Measurements from ENCODE around the gene CDT1. TPM values are rescaled to one million over a fixed set of nuclear protein-coding genes. Genes with fewer than 3 reads are reported as not detected.

The CDT1 gene
- total RNA-seq, 1 experiment from 2014 or later: 74.1 TPM

DNA sequence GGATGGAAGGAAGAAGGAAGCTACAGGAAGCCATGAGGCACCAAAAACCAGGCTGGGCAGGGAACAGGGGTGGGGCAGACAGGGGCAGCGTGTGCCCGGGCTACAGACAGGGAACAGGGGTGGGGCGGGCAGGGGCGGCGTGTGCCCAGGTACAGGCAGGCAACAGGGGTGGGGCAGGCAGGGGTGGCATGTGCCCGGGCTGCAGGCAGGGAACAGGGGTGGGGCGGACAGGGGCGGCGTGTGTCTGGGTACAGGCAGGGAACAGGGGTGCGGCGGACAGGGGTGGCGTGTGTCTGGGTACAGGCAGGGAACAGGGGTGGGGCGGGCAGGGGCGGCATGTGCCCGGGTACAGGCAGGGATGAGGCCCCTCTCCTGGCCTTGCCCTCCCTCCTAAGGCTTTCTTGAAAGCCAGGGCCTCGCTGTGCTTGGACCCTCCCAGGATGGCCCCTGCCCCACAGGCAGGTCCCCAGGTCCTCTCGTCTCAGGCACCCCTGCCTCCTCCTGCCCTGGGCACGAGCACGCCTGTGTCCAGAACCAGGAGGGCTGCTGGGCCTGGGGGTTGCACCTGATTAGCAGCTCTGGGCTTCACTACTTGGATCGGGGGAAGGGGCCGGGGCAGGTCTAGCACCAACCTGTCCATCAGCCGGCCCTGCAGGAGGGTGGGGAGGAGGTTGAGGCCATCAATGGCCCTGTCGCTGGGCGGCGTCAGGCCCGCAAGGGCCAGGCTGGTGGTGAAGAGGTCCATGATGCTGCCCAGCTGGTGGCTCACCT lies 22.7 kb downstream of the CDT1 start:
- Histone ChIP-seq H3K4me1 (ENCODE audit: insufficient read depth, low read length) (no peaks in the 10 kb centered on the region), H3K23ac (ENCODE audit: insufficient read length, low read depth, low read length) (no peak overlapping the region), H3K9ac (ENCODE audit: extremely low read depth, insufficient read length, low read length) (no peak overlapping the region), H4K8ac (replicated peaks; ENCODE audit: insufficient read length, low read depth, low read length) (no peak overlapping the region), H3K79me2 (ENCODE audit: insufficient read depth, low read length) (no peaks in the 10 kb centered on the region), H3K27me3 (ENCODE audit: insufficient read depth, low read length) (no peaks in the 10 kb centered on the region), H2BK12ac (ENCODE audit: insufficient read length, low read depth, low read length) (no peak overlapping the region), H4K20me1 (ENCODE audit: control insufficient read depth, insufficient read depth, insufficient read length) (no peaks in the 10 kb centered on the region), H2AFZ (ENCODE audit: low read length) (no peak overlapping the region), H3K4me2 (ENCODE audit: insufficient read depth, insufficient read length, low read length) (no peak overlapping the region), H3K79me1 (ENCODE audit: insufficient read depth, low read depth, low read length, poor library complexity, severe bottlenecking) (no peaks in the 10 kb centered on the region), H2BK20ac (ENCODE audit: low read depth, low read length, poor library complexity, severe bottlenecking) (no peak overlapping the region), H3K18ac (ENCODE audit: insufficient read length, low read depth, low read length) (no peak overlapping the region), H2BK15ac (ENCODE audit: low read depth, low read length) (no peak overlapping the region), H3K4ac (ENCODE audit: low read depth, low read length) (no peak overlapping the region), H3K14ac (ENCODE audit: insufficient read depth, low read length) (no peak overlapping the region), H4K91ac (ENCODE audit: insufficient read length, low read depth, low read length) (no peak overlapping the region), H3K23me2 (ENCODE audit: insufficient read length, low read depth, low read length, poor library complexity, severe bottlenecking) (no peaks in the 10 kb centered on the region), H2AK5ac (ENCODE audit: insufficient read length, low read length) (no peak overlapping the region), H2BK5ac (ENCODE audit: insufficient read length, low read length) (no peak overlapping the region), H3K27ac (ENCODE audit: insufficient read length, low read depth, low read length) (no peak overlapping the region), H3K56ac (ENCODE audit: insufficient read length, low read depth, low read length) (no peak overlapping the region), H4K5ac (ENCODE audit: insufficient read length, low read depth, low read length) (no peak overlapping the region), H3T11ph (ENCODE audit: low read length) (no peak overlapping the region), H2BK120ac (ENCODE audit: low read depth, low read length, poor library complexity, severe bottlenecking) (no peak overlapping the region), H3K9me3 (ENCODE audit: control insufficient read depth, low read depth, low read length) (no peaks in the 10 kb centered on the region)
- TF ChIP-seq, protein P1, sequence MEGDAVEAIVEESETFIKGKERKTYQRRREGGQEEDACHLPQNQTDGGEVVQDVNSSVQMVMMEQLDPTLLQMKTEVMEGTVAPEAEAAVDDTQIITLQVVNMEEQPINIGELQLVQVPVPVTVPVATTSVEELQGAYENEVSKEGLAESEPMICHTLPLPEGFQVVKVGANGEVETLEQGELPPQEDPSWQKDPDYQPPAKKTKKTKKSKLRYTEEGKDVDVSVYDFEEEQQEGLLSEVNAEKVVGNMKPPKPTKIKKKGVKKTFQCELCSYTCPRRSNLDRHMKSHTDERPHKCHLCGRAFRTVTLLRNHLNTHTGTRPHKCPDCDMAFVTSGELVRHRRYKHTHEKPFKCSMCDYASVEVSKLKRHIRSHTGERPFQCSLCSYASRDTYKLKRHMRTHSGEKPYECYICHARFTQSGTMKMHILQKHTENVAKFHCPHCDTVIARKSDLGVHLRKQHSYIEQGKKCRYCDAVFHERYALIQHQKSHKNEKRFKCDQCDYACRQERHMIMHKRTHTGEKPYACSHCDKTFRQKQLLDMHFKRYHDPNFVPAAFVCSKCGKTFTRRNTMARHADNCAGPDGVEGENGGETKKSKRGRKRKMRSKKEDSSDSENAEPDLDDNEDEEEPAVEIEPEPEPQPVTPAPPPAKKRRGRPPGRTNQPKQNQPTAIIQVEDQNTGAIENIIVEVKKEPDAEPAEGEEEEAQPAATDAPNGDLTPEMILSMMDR (conservative IDR thresholded peaks at IDR 0.05): no peak
- no peaks in the 10 kb centered on the region for H3K27me3 Mint-ChIP-seq (ENCODE audit: low read depth)
- H3K9me3 Mint-ChIP-seq: no peaks in the 10 kb centered on the region
- no peaks in the 10 kb centered on the region for H3K4me1 Mint-ChIP-seq
- no peak for DNase-seq
- H3K4me3 Mint-ChIP-seq: no peak overlapping the region
- peaks cover 1 to 8% (median 6%) of the 10 kb centered on the region in 3 experiments; a peak in 3 of 7 replicates for H3K36me3 Mint-ChIP-seq (ENCODE audit: insufficient read depth in 1 of 3, low read depth in 3 of 3)
- no peak overlapping the region for H3K27ac Mint-ChIP-seq
- WGBS (ENCODE audit: extremely low coverage, insufficient read length, low lambda C conversion rate): no CpG with 5 or more reads among the region's 26 CpGs

Measured in H9 (cell line).